Activated naive CD4-positive, alpha-beta T cell treated with anti-CD3 and anti-CD28 coated beads, Interleukin-2, amount 50 U/mL, for 24 hours (primary cell): Measurements from ENCODE around the gene MUS81.
A peak's percentile ranks its signal among the peaks of the same experiment; 100 is the strongest.

Experiments
- H3K27ac Mint-ChIP-seq: one replicate; pipeline ENCODE4 v1.8.0; 2021; ENCODE audit warnings: mild to moderate bottlenecking, mixed read lengths
- H3K27me3 Mint-ChIP-seq: one replicate; pipeline ENCODE4 v1.8.0; 2021; ENCODE audit warnings: mixed read lengths
- H3K36me3 Mint-ChIP-seq: one replicate; pipeline ENCODE4 v1.8.0; 2021; ENCODE audit warnings: mixed read lengths
- H3K4me1 Mint-ChIP-seq: one replicate; pipeline ENCODE4 v1.8.0; 2021; ENCODE audit warnings: mixed read lengths
- H3K4me3 Mint-ChIP-seq: one replicate; pipeline ENCODE4 v1.8.0; 2021; ENCODE audit warnings: mild to moderate bottlenecking, mixed read lengths
- H3K9me3 Mint-ChIP-seq: one replicate; pipeline ENCODE4 v1.8.0; 2021; ENCODE audit warnings: mixed read lengths

Gene MUS81

GRCh38 chr11:65854161-65854592, 6.1 kb upstream of the MUS81 start:
- no peaks in the 10 kb centered on the region for H3K9me3 Mint-ChIP-seq
- peak overlapping the region; percentile 70 for H3K27ac Mint-ChIP-seq
- peaks cover 44% of the 10 kb centered on the region for H3K4me1 Mint-ChIP-seq
- peak overlapping the region; percentile 74 for H3K4me3 Mint-ChIP-seq
- peaks cover 26% of the 10 kb centered on the region for H3K36me3 Mint-ChIP-seq
- H3K27me3 Mint-ChIP-seq, result no peaks in the 10 kb centered on the region

DNA sequence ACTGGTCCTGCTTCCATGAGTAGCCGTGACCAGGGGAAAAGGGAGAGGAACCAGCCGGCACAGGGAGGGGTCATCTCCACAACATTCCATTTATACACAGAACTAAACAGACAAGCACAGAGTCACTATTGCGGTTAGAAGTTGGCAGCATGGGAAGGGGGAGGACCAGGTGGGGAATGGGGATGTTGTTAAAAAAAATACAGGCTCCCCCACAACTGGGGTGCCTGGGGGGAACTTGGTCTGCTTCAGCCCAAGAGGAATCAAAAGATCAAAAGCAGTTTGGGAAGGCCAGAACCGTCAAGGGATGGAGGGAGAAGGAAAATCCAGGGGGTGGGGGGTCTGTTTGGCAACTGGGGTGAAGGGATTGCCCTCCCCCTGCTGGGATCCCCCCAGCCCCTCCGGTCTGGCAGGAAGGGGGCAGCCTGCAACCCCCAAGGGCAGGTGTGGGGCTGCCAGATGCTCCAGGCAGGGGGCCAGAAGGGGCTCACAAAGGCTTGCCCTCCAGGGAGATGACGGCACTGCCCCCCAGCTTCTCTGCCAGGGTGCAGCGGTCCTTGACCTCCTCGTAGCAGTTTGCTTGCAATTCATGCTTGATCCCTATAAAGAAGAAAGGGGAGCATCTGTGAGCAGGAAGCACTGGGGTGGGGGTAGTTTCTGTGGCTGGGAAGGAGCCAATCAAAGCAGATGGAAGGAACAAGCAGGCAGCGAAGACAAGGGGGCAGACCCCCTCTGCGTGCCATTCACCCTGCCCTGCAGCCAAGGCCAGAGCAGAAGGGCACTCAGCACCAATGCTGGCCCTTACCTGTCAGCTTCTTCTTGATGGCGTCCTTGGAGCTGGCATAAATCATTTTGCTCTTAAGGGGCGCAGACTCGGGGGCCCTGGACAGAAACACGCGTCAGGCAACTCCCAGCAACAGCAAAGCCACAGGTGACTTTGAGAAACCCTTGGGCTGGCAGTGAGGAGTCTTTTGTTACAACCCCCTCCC, 5.1 kb upstream of the MUS81 start:
- peaks cover 49% of the 10 kb centered on the region for H3K4me1 Mint-ChIP-seq
- H3K9me3 Mint-ChIP-seq, result no peaks in the 10 kb centered on the region
- H3K27me3 Mint-ChIP-seq, result no peaks in the 10 kb centered on the region
- peak overlapping the region; percentile 51 for H3K27ac Mint-ChIP-seq
- peaks cover 26% of the 10 kb centered on the region for H3K36me3 Mint-ChIP-seq
- H3K4me3 Mint-ChIP-seq, result peak overlapping the region; percentile 94

DNA sequence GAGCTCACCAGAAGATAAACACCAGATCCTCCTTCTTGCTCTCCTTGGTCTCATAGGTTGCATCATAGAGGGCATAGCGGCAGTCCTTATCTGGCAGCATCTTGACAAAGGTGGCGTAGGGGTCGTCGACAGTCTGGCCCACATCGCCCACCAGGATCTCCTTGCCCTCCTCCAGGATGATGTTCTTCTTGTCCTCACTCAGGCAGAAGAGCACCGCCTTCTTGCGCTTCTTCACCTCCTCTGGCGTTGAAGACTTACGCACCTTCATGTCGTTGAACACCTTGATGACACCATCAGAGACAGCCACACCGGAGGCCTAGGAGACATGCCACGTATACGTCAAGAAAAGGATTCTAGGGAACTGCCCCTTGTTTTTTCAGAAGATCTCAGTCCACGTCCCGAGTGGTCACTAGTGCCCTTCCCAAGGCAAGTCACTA, 4.3 kb upstream of the MUS81 start:
- Mint-ChIP-seq H3K36me3 (peaks cover 28% of the 10 kb centered on the region), H3K4me1 (peaks cover 51% of the 10 kb centered on the region), H3K27ac (peak overlapping the region; percentile 61), H3K9me3 (no peaks in the 10 kb centered on the region), H3K27me3 (no peaks in the 10 kb centered on the region), H3K4me3 (peak overlapping the region; percentile 94)

GRCh38 chr11:65856689-65857499, 3.3 kb upstream of the MUS81 start:
- Mint-ChIP-seq H3K27ac (peak overlapping the region; percentile 61), H3K36me3 (peaks cover 24% of the 10 kb centered on the region), H3K4me1 (peaks cover 60% of the 10 kb centered on the region), H3K4me3 (peak overlapping the region; percentile 94), H3K27me3 (no peaks in the 10 kb centered on the region), H3K9me3 (no peaks in the 10 kb centered on the region)

GRCh38 chr11:65857500-65857852, 2.8 kb upstream of the MUS81 start:
- Mint-ChIP-seq H3K4me3 (peak overlapping the region; percentile 94), H3K4me1 (peaks cover 60% of the 10 kb centered on the region), H3K27me3 (no peaks in the 10 kb centered on the region), H3K27ac (peak overlapping the region; percentile 51), H3K9me3 (no peaks in the 10 kb centered on the region), H3K36me3 (peaks cover 20% of the 10 kb centered on the region)

GRCh38 chr11:65857853-65858680, 2.2 kb upstream of the MUS81 start, which contains the start of gene CFL1:
TSS of gene CFL1 (minus strand) at chr11:65858180. CDS start at chr11:65858099, 81 bp downstream.
- H3K27ac Mint-ChIP-seq, result peak within 1 kb of the TSS; percentile 98
- H3K36me3 Mint-ChIP-seq, result peaks cover 24% of the 10 kb centered on the region
- H3K9me3 Mint-ChIP-seq, result no peaks in the 10 kb centered on the region
- no peaks in the 10 kb centered on the region for H3K27me3 Mint-ChIP-seq
- H3K4me1 Mint-ChIP-seq, result peaks cover 66% of the 10 kb centered on the region
- H3K4me3 Mint-ChIP-seq, result peak within 1 kb of the TSS; percentile 95

DNA sequence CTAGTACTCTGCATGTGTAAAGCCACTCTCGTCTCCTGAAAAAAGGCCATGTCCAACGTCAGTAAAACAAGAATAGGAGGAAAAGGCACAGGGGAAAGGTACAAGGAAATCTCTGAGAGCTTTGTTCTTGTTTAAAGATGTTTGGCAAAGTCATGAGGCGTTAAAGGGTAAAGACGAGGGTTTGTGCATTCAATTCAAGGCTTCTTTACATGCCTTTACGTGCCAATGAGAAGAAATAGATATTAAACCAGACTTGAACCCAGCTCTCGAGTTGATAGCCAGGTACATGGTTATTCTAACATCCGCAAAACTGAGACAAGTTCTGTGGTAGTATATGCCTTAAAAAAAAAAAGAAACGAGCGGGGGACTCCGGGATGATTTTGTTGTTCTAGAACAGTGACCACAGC, 1.5 kb upstream of the MUS81 start:
- peaks cover 24% of the 10 kb centered on the region for H3K36me3 Mint-ChIP-seq
- peaks cover 61% of the 10 kb centered on the region for H3K4me1 Mint-ChIP-seq
- no peaks in the 10 kb centered on the region for H3K9me3 Mint-ChIP-seq
- H3K4me3 Mint-ChIP-seq, result peak overlapping the region; percentile 95
- peak overlapping the region; percentile 98 for H3K27ac Mint-ChIP-seq
- no peaks in the 10 kb centered on the region for H3K27me3 Mint-ChIP-seq

- H3K27me3 Mint-ChIP-seq, result no peaks in the 10 kb centered on the region
- peak overlapping the region; percentile 95 for H3K4me3 Mint-ChIP-seq
- peak overlapping the region; percentile 98 for H3K27ac Mint-ChIP-seq
- H3K36me3 Mint-ChIP-seq, result peaks cover 24% of the 10 kb centered on the region
- H3K9me3 Mint-ChIP-seq, result no peaks in the 10 kb centered on the region
- H3K4me1 Mint-ChIP-seq, result peaks cover 55% of the 10 kb centered on the region
These were observed 980 bp upstream of the MUS81 start for GRCh38 chr11:65859095-65859811.

GRCh38 chr11:65859812-65860277, 388 bp upstream of the MUS81 start:
- H3K4me1 Mint-ChIP-seq, result peaks cover 49% of the 10 kb centered on the region

DNA sequence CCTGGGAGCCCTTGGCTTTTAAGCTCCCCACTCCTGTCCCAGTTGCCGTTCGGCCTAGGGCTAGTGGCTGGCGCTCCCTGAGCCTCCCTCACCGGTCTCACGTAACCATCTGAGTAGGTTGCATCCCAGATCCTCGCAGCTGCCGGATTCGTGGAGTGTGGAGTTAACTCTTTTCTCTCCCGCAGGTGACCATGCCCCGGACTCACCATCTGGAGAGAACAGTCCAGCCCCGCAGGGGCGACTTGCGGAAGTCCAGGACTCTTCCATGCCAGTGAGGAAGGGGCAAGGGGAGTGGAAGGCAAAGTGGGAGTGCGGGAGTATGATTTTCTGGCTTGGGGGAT, 902 bp downstream of the MUS81 start:
- Mint-ChIP-seq H3K4me3 (peak overlapping the region; percentile 95), H3K27ac (peak overlapping the region; percentile 81), H3K36me3 (peaks cover 13% of the 10 kb centered on the region), H3K9me3 (no peaks in the 10 kb centered on the region), H3K27me3 (no peaks in the 10 kb centered on the region), H3K4me1 (peaks cover 38% of the 10 kb centered on the region)

More at GRCh38 chr11:65859812-65860277, 388 bp upstream of the MUS81 start:
- no peaks in the 10 kb centered on the region for H3K27me3 Mint-ChIP-seq
- H3K27ac Mint-ChIP-seq, result peak overlapping the region; percentile 98
- peak overlapping the region; percentile 95 for H3K4me3 Mint-ChIP-seq
- peaks cover 19% of the 10 kb centered on the region for H3K36me3 Mint-ChIP-seq
- H3K9me3 Mint-ChIP-seq, result no peaks in the 10 kb centered on the region

GRCh38 chr11:65861533-65862183, 1.4 kb downstream of the MUS81 start:
- Mint-ChIP-seq H3K4me3 (peak overlapping the region; percentile 95), H3K27ac (no peak overlapping the region), H3K27me3 (no peaks in the 10 kb centered on the region), H3K36me3 (peaks cover 8% of the 10 kb centered on the region), H3K9me3 (no peaks in the 10 kb centered on the region), H3K4me1 (peaks cover 33% of the 10 kb centered on the region)

DNA sequence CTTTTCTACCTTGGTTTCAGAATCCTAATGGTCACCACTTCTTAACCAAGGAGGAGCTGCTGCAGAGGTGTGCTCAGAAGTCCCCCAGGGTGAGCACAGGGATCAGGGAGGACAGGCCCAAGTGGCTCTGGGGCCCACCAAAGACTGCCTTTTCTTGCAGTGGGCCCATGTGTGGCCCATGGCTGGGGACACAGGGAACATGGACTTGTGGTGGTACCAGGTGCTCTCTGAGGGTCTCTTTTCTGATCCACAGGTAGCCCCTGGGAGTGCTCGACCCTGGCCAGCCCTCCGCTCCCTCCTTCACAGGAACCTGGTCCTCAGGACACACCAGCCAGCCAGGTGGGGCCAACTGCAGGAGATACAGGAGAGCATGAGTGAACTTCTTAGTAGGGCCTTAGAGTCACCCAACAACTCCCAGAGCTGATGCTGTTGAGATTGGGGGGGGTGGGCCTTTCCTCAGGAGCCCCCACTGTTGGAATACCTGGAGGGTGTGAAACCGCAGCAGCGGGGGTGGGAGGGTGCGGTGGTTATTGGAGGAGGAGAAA, 2.0 kb downstream of the MUS81 start:
- Mint-ChIP-seq H3K9me3 (no peaks in the 10 kb centered on the region), H3K4me1 (peaks cover 30% of the 10 kb centered on the region), H3K36me3 (peaks cover 5% of the 10 kb centered on the region), H3K4me3 (peak overlapping the region; percentile 23), H3K27ac (no peak overlapping the region), H3K27me3 (no peaks in the 10 kb centered on the region)

- H3K27ac Mint-ChIP-seq, result peak overlapping the region; percentile 59
- no peak overlapping the region for H3K4me3 Mint-ChIP-seq
- peaks cover 30% of the 10 kb centered on the region for H3K4me1 Mint-ChIP-seq
- H3K27me3 Mint-ChIP-seq, result no peaks in the 10 kb centered on the region
- no peaks in the 10 kb centered on the region for H3K9me3 Mint-ChIP-seq
- H3K36me3 Mint-ChIP-seq, result peaks cover 5% of the 10 kb centered on the region
These were observed 3.0 kb downstream of the MUS81 start for GRCh38 chr11:65862941-65863888.
